ACHN (cell line): Measurements from ENCODE around the gene ZC3HAV1.
"Not testable (repeated sequence)": the region's sequence is repeated elsewhere in the genome, so short reads cannot be mapped to it uniquely, and the experiment has no call there.

ENCODE experiments used
- DNase-seq: peaks from one replicate; pipeline ENCODE4 v3.0.0-alpha.2; 2015
- in situ Hi-C: cut with HindIII; loops from 2 replicates; pipeline ENCODE4 v1.10.0; 2017; ENCODE audit warnings: low sequenced_read_pairs, low pct_ligation_motif_present, low pct_unique_long_range_greater_than_20kb

ZC3HAV1 gene

DNA sequence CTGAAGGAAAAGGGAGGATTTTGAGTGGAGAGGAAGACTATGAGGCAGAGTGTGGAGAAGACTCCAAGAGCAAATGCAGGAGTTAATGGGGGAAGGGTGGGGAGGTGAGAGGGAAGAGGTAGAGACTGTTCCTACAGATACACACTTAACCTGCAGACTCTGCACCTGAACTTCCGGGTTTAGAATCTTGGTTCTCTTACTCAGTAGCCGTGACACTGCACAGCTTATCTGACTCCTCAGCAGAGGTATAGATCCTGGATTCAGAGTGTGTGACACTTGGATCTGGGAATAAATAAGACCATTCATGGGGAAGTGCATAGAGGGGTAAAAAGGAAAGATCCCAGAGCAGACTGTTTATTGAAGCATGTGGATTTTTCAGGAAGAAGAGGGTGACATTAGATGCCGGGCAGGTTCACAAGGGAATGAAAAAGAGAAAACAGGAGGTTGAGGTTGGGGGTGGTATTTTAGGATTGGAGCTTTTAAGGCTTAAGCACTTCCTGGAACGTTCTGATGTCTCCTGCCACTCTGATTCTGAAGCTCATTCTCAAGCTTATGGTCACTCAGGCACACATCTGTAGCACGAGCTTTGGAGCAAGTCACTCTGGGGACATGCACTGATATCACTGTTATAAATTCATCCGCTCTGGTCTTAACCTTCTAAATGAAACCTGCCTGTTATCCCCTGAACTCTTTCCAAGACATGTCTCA lies 68.0 kb downstream of the ZC3HAV1 start:
- in situ Hi-C loops: no loop called here
- DNase-seq: no peak

DNA sequence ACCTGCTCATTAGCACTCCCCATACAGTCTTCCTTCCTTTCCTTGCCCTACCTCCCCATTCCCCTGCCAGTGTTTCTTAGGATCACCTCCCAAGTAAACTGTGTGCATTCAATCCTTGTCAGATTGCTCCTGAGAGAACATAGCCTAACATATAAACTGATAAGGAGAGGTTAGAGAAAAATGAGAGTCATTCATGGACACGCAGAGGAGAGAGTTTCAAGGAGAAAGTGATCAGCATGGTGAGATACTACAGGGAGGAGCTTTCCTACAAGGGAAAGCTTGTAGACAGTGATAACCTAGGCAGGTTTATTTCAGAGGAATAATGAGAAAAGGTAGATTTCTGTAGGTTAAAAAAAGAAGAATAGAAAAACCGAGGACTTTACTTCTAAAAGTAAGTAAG lies 70.8 kb downstream of the ZC3HAV1 start:
- DNase-seq: no peak
- in situ Hi-C loops: no loop called here

DNA sequence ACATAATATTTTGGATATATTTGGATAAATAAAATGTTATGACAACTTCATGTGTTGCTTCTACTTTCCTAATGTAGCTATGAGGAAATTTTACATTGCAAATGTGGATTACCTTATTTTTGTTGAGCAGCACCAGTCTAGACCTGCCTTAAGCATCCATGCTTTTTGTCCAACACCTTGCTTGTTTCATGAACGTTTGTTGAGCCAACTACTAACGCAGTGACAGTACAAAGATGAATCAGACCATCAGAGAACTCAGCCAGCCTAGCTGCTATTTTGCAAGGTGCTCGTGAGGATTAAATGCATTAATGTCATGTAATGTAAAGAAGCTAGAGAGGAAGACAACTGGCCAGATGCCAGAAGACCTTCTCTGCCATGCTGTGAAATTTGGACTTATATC lies 72.6 kb downstream of the ZC3HAV1 start:
- no peak for DNase-seq
- in situ Hi-C loops: no loop called here

DNA sequence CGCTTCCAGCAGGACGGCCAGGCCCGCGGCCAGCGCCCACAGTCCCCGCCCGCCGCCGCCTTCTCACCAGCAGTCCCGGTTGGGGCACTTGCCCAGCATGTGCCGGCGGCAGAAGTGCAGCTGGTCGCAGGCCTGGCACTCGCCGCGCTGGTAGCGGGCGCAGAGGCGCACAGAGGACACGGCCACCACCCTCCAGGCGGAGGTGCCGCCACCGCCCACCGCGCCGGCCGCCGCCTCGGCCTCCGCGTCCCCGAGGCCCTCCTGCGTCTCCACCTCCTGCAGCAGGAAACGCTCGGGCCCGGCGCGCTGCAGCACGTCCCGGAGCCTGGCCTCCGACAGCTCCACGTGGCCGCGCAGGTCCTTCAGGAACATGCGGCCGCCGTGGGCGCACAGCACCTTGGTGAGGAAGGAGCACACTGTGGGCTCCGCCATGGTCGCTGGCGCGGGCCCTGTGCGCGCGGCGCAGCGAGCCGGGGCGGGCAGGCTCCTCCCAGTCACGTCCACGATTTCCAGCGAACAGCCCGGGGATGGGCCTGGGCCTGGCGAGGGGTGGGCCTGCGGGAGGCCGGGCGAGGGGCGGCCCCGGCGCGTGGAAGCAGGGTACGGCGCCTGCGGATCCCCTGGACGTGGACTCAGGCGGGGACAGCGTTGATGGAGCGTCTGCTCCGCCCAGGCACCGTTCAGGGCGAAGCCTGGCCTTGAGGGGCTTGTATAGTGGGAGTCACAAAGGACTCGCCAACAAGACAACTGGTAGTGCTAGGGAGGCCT lies 73.8 kb downstream of the ZC3HAV1 start, which contains the start of gene ZC3HAV1L:
Gene ZC3HAV1L, minus strand, starts transcription at position 457 of the 768 bp plus-strand sequence. Its CDS starts 25 bp downstream, at position 432.
- DNase-seq: peak; percentile 81
- in situ Hi-C loops: no loop called here

DNA sequence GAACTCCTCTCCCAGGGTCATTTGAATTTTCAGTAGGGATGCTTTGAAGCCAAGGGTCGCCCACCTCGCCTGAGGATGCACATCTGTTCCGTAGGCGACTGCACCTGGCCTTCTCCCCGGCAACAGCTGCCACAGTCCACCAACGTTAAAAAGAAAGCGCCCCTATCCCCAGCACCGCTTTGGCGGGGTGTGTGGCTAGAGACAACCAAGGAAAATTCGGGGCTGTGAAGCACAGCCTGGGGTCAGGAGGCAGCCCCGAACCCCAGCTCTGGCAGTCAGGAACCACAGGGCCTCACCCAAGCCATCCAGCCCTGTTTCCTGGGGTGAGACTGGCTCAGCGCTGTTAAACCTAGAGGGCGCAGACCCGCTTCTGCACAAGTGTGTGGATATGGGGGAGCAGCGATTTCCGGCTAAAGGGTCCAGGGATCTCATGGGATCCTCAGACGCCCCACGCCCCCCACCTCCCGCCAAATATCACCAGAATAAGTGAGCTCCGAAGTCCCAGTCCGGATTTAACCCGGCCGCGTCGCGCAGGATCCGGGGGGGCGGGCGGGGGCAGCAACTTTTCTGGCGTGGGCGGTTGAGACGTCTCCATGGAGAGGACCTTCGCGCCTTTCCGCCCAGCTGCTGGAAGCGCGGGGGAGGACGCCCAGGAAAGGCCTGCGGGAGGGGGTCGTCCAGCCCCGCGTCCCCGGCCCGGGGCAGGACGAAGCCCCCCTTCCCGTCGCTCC lies 74.5 kb downstream of the ZC3HAV1 start:
- in situ Hi-C loops: no loop called here
- peak; percentile 67 for DNase-seq

DNA sequence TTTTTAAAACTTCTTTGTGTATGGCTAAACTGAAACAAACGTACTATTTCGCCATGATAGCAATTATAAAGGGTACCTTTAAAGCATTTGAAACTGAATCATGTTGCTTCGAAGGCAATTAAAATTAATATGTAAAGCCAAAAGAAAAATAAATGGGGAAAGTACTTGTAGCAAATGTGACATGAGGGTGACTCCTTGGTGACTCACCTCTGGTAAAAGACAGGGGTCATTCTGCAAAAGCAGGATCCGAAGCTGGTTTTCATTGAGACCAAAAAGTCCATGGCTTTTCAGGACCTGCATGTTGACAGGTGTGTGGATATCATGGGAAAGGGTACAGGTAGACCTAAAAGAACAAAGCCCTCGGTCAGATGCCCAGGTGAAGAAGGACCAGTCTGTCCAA lies 75.2 kb downstream of the ZC3HAV1 start:
- in situ Hi-C loops: no loop called here
- no peak for DNase-seq

DNA sequence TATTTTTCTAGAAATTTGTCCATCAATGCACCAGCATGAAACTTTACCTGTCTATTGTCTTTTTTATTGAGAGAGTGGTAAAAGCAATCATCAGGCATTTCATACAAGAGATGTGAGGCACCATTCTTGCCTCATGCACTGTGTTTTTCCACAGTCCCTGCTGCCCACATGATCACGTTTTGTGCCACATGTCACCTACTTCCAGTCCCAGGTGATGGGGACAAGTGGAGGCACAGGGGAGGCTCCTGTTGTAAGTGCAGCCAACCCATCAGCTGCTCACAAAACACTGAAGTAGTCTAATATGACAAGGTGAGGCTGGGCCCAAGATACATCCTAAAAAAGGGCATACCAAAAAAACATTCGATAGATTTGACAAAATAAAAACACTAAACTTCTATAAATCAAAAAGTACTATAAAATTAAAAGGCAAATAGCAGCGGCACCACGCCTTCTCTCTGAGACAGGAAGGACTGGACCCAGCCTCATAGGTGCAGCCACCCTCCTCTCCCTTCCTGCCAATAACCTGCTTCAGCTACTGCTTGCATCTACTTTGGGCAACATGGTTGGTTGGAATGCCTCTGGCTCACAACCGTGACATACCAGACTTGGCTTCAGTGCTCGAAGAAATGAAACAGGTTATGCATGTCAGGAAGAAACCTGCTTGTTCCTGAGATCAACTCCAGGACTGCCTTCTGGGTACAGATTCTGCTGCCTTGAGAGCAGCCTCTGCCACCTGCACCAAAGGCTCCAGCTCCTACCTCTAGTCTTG lies 76.0 kb downstream of the ZC3HAV1 start:
- in situ Hi-C loops: no loop called here
- peak; percentile 57 for DNase-seq

DNA sequence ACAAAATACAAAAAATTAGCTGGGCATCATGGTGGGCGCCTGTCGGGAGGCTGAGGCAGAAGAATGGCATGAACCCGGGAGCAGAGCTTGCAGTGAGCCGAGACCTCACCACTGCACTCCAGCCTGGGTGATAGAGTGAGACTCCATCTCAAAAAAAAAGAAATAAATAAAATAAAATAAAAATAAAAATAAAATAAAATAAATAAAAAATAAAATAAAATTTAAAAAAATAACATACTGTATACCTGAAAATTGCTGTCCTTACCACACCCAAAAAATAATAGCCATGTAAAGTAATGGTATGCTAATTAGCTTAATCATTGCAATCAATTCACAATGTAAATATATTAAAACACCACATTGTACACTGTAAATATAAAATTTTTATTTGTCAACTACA lies 77.0 kb downstream of the ZC3HAV1 start:
- DNase-seq: no peak
- in situ Hi-C loops: no loop called here

DNA sequence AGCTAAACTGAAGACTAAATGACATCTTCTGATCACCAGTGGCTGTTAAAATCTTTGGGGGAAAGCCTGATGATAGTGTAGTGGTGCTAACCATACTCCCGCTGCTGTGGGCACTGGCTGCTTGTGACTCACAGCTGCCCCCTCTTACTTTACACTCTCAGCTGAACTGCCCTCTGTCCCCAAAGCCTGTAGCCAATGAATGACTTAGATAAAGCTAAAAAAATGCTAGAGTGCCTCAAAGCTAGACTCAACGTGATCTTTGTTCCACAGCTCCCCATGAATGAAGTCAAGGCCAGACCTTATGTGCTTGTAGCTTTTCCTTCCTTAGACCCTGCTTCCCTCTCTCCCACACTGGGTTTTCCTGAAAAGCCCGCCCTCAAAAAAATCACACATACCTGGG lies 80.2 kb downstream of the ZC3HAV1 start:
- no peak for DNase-seq
- in situ Hi-C loops: no loop called here

DNA sequence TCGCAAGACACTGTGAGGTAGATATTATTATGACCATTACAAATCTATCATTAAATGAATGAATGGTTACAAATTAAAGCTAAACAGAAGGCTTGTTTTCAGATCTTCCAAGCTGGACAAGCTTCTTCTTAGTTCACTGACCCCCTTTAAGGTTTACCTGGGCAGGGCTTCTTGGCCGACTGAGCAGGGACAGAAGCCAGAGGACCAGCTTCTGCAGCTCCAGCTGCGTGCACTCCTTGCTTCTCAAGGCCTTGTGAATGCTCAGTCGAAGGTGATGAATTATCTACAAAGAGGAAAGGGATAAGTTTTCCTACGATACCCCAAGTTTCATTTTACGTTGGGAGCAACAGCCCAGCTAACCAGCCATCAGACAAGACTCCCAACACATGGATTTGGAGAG lies 83.0 kb downstream of the ZC3HAV1 start:
- in situ Hi-C loops: no loop called here
- no peak for DNase-seq

DNA sequence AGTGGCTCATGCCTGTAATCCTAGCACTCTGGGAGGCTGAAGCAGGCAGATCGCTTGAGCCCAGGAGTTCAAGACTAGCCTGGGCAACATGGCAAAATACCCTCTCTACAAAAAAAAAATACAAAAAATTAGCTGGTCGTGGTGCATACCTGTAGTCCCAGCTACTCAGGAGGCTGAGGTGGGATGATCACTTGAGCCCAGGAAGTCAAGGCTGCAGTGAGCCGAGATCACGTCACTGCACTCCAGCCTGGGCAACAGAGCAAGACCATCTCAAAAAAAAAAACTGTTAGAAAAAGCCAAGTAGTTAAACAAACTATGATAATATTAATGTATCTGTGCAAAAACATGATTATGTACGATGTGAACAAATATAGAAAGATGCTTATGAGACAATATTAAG lies 83.7 kb downstream of the ZC3HAV1 start:
- in situ Hi-C loops, DNase-seq: not testable (repeated sequence)

DNA sequence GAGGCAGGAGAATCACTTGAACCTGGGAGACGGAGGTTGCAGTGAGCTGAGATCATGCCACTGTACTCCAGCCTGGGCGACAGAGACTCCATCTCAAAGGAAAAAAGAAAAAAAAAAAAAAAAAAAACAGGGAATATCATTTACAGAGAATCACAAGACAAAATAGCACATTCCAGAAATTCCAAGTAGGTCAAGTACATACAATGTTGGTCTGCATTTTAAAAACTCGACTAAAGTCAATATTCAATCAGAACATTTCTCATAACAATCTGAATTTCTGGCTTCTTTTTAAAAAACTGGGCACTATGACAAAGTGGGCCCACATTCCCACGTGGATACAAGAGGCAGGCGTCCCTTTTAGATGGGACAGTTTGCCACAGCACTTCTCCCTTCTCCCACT lies 86.4 kb downstream of the ZC3HAV1 start:
- peak; percentile 39 for DNase-seq
- in situ Hi-C loops: no loop called here

DNA sequence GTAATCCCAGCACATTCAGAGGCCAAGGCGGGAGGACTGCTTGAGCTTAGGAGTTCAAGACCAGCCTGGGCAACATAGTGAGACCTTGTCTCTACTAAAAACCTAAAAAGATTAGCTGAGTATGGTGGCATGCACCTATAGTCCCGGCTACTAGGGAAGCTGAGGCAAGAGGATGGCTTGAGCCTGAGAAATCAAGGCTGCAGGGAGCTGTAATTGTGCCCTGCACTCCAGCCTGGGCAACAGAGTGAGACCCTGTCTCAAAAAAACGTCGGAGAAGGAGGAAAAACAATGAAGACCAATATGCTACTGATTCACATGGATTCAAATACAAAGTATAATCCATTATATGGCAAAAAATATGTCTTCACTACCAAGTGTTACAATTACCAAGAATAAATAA lies 87.2 kb downstream of the ZC3HAV1 start:
- no peak for DNase-seq
- in situ Hi-C loops: no loop called here

DNA sequence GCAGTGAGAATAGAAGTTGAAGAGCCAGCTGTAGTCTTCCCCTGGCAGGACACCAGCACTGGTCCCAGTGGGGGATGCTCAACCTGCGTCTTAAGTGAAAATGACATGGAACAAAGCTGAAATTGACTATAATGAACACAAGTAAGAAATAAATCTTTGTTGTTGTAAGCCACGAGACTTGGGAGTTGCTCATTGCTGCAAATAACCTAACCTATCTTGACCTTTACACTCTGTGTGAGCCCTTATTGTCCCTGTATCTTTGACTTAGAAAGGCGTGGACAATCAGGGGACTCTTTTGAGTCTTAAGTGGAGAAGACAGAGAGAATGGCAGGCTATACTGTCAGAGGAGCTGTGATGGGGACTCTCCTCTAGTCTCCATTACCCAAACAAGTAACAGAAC lies 90.6 kb downstream of the ZC3HAV1 start:
- no peak for DNase-seq
- in situ Hi-C loops: no loop called here

DNA sequence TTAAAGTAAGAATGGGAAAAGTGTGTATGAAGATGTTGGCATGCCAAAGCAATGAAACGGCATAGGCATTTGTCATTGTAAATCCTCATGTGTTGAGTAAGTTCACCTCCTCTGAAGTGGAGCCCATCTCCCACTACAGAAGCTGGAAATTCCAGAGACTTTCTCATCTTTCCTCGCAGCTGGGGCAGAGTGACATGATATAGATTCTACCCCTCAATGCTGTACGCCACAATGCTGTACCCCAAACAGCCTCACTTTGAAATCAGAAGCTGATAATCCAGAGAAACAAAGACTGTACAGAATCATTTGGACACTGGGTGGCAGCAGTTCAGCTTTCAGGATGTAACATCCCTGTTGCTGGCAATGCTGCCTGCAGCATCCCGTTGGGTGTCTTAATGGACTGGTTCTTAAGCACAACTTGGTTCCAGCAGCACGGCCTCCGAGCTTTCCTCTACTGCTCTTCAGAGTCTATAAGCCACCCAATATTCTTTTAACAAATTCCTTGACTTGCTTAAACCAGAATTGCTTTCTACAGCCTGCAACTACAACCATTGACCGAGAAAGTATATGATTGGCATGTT lies 92.5 kb downstream of the ZC3HAV1 start:
- in situ Hi-C loops: no loop called here
- DNase-seq: peak; percentile 80

DNA sequence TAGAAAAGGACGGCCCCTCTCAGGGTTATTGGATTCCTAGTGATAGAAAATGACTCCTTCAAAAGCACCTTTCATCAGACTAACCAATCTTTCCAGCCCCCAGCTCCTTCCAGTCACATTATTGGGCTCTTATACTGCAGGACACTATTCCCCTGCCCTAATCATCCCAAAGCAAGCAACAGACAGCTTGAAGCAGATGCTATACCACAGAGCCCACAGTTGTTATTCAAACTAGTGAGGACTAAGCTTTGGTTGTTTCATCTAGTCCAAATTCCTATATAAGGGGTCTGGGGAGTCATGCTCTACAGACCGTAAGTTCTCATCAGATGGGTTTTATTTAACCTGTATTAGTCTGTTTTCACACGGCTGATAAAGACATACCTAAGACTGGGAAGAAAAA lies 98.1 kb downstream of the ZC3HAV1 start:
- in situ Hi-C loops: no loop called here
- DNase-seq: no peak

DNA sequence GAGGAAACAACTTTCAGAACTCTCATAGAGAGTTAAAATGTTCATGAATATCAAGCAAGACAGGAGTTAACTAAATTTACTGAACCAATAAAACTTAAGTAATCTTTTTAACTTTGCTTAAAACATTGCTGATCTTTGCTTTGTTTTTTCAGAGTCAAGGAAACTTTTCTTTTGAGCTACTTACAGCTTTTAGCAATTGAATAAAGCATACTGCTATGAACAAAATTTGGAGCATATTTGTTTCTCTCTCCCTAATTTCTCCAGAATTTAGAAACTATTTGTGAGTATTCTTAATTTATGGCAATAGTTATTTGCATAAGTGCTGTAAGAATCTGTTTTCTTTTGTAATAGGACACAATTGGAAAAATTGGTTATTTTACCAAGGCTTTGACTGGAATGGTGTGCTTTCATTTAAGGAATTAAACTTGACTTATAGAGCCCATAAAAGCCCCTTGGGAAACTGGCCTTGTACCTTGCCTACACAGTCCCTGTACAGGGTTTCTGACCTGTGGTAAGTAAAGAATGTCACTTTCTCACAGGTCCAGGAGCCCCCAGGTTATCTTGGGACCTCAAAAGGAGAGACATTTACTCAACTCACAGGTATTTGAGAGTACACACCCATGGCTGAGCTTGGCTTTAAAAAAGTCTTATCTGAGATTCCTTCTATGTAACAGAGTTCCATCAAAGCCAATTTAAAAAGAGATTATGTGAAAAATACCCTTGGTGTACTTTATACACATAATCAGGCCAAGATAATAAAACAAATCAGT lies 105.0 kb downstream of the ZC3HAV1 start:
- in situ Hi-C loops: no loop called here

DNA sequence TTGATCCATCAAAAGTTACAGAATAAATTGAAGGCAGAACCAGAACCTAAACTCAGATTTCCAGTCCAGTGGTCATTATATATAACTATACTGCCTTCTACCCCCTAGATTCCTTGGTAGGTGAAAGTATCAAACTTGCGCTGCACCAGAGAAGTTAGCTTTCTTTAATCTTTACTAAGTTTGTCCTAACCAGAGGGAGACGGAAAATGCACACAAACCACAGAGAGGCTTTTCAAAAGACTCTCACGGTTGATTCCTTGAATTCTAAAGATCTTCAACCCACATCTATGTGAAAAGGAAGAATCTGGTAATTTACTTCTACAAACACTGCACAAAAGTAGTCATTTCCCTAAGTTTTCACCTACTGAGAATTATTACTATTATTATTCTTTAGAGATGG lies 110.1 kb downstream of the ZC3HAV1 start:
- no peak for DNase-seq
- in situ Hi-C loops: no loop called here

More for the DNA sequence above, 105.0 kb downstream of the ZC3HAV1 start:
- no peak for DNase-seq
